ENCODE measurements around the gene GATC.

GATC gene

GRCh38 chr12:120495186-120495730 is 49.0 kb downstream of the GATC start:
- no peak for DNase-seq
- H3K27ac ChIP-seq (ENCODE audit: insufficient read depth in 1 of 2, low read depth in 1 of 2, low read length in 2 of 2, poor library complexity in 1 of 2, severe bottlenecking in 2 of 2), result peak overlapping the region; percentile 33 to 92
- no peaks in the 10 kb centered on the region for H3K9me3 ChIP-seq (ENCODE audit: control extremely low read depth in 1 of 5, control insufficient read depth in 4 of 5, insufficient read depth in 2 of 5, low read depth in 1 of 5, low read length in 4 of 5)
- H3K36me3 ChIP-seq (ENCODE audit: control insufficient read depth in 4 of 4, insufficient read depth in 4 of 4, low read length in 3 of 4), result peaks cover 3 to 26% (median 14%) of the 10 kb centered on the region in 4 experiments
- peak overlapping the region; percentile 55 to 99 (median 93) for H3K4me3 ChIP-seq (ENCODE audit: control insufficient read depth in 1 of 7, extremely low read depth in 1 of 7, insufficient read depth in 4 of 7, low read depth in 2 of 7, low read length in 6 of 7)
- no peaks in the 10 kb centered on the region for H3K27me3 ChIP-seq (replicated peaks in 2 of 5; ENCODE audit: control insufficient read depth in 4 of 5, insufficient read depth in 5 of 5, low read length in 4 of 5)
- ChIA-PET CTCF (interaction anchor here (0.9 to 3.2 kb wide), 5 partner anchors 12 to 59 kb away, joined by 3 to 11 read pairs (median 9); no protein-coding TSS in a partner anchor), POLR2A (interaction anchor here (0.6 to 0.8 kb wide), 2 partner anchors 25 to 197 kb away, joined by 3 to 4 read pairs; partner anchors contain the start of gene SRSF9)
- 34% methylated on average over 7 of the region's 17 CpGs for WGBS (ENCODE audit: insufficient coverage)
- H3K4me1 ChIP-seq (ENCODE audit: control extremely low read depth in 1 of 4, control insufficient read depth in 4 of 4, insufficient read depth in 4 of 4, low read length in 3 of 4), result peaks cover 9 to 24% (median 19%) of the 10 kb centered on the region in 4 experiments

GRCh38 chr12:120495731-120496412 is 49.6 kb downstream of the GATC start, which contains the start of gene DYNLL1:
DYNLL1 (plus strand) TSS chr12:120496113; CDS start chr12:120496422, 309 bp downstream.
- H3K27ac ChIP-seq (ENCODE audit: insufficient read depth in 1 of 2, low read depth in 1 of 2, low read length in 2 of 2, poor library complexity in 1 of 2, severe bottlenecking in 2 of 2), result peak within 1 kb of the TSS; percentile 80 to 92
- ChIA-PET POLR2A (interaction anchor here (0.6 to 1.2 kb wide), 5 partner anchors 14 to 196 kb away, joined by 3 to 7 read pairs (median 4); partner anchors contain the start of gene SRSF9), CTCF (interaction anchor here (0.9 to 3.2 kb wide), 6 partner anchors 13 to 60 kb away, joined by 3 to 11 read pairs (median 7); no protein-coding TSS in a partner anchor)
- no peaks in the 10 kb centered on the region for H3K27me3 ChIP-seq (replicated peaks in 2 of 5; ENCODE audit: control insufficient read depth in 4 of 5, insufficient read depth in 5 of 5, low read length in 4 of 5)
- H3K4me3 ChIP-seq (ENCODE audit: control insufficient read depth in 1 of 7, extremely low read depth in 1 of 7, insufficient read depth in 4 of 7, low read depth in 2 of 7, low read length in 6 of 7), result peak within 1 kb of the TSS; percentile 85 to 99 (median 93)
- under 1% methylated on average over 33 of the region's 53 CpGs for WGBS (ENCODE audit: insufficient coverage)
- H3K36me3 ChIP-seq (ENCODE audit: control insufficient read depth in 4 of 4, insufficient read depth in 4 of 4, low read length in 3 of 4), result peaks cover 3 to 30% (median 15%) of the 10 kb centered on the region in 4 experiments
- H3K9me3 ChIP-seq (ENCODE audit: control extremely low read depth in 1 of 5, control insufficient read depth in 4 of 5, insufficient read depth in 2 of 5, low read depth in 1 of 5, low read length in 4 of 5), result no peaks in the 10 kb centered on the region
- peak; percentile 96 to 98 (median 97) for DNase-seq
- peaks cover 9 to 27% (median 19%) of the 10 kb centered on the region in 4 experiments for H3K4me1 ChIP-seq (ENCODE audit: control extremely low read depth in 1 of 4, control insufficient read depth in 4 of 4, insufficient read depth in 4 of 4, low read length in 3 of 4)

GRCh38 chr12:120496413-120497340 is 50.4 kb downstream of the GATC start:
- Histone ChIP-seq H3K4me3 (ENCODE audit: control insufficient read depth in 1 of 7, extremely low read depth in 1 of 7, insufficient read depth in 4 of 7, low read depth in 2 of 7, low read length in 6 of 7) (peak overlapping the region; percentile 85 to 99 (median 93)), H3K27ac (ENCODE audit: insufficient read depth in 1 of 2, low read depth in 1 of 2, low read length in 2 of 2, poor library complexity in 1 of 2, severe bottlenecking in 2 of 2) (peak overlapping the region; percentile 80 to 92), H3K27me3 (replicated peaks in 2 of 5; ENCODE audit: control insufficient read depth in 4 of 5, insufficient read depth in 5 of 5, low read length in 4 of 5) (no peaks in the 10 kb centered on the region), H3K4me1 (ENCODE audit: control extremely low read depth in 1 of 4, control insufficient read depth in 4 of 4, insufficient read depth in 4 of 4, low read length in 3 of 4) (peaks cover 9 to 29% (median 21%) of the 10 kb centered on the region in 4 experiments), H3K9me3 (ENCODE audit: control extremely low read depth in 1 of 5, control insufficient read depth in 4 of 5, insufficient read depth in 2 of 5, low read depth in 1 of 5, low read length in 4 of 5) (no peaks in the 10 kb centered on the region), H3K36me3 (ENCODE audit: control insufficient read depth in 4 of 4, insufficient read depth in 4 of 4, low read length in 3 of 4) (peaks cover 3 to 25% (median 14%) of the 10 kb centered on the region in 4 experiments)
- DNase-seq, result peak; percentile 70 to 82 (median 80)
- POLR2A ChIA-PET, result interaction anchor here (0.6 to 1.2 kb wide), 4 partner anchors 40 to 156 kb away, joined by 3 to 6 read pairs (median 4); partner anchors contain the start of genes GATC and TRIAP1
- WGBS (ENCODE audit: insufficient coverage), result under 1% methylated on average over 38 of the region's 47 CpGs
- CTCF ChIA-PET, result interaction anchor here (0.9 to 3.2 kb wide), 5 partner anchors 13 to 58 kb away, joined by 3 to 11 read pairs (median 5); no protein-coding TSS in a partner anchor

- Histone ChIP-seq H3K27me3 (replicated peaks in 2 of 5; ENCODE audit: control insufficient read depth in 4 of 5, insufficient read depth in 5 of 5, low read length in 4 of 5) (no peaks in the 10 kb centered on the region), H3K4me1 (ENCODE audit: control extremely low read depth in 1 of 4, control insufficient read depth in 4 of 4, insufficient read depth in 4 of 4, low read length in 3 of 4) (peaks cover 9 to 29% (median 21%) of the 10 kb centered on the region in 4 experiments), H3K9me3 (ENCODE audit: control extremely low read depth in 1 of 5, control insufficient read depth in 4 of 5, insufficient read depth in 2 of 5, low read depth in 1 of 5, low read length in 4 of 5) (no peaks in the 10 kb centered on the region), H3K4me3 (ENCODE audit: control insufficient read depth in 1 of 7, extremely low read depth in 1 of 7, insufficient read depth in 4 of 7, low read depth in 2 of 7, low read length in 6 of 7) (peak overlapping the region in 6 of 7 experiments; percentile 91 to 99 (median 94)), H3K36me3 (ENCODE audit: control insufficient read depth in 4 of 4, insufficient read depth in 4 of 4, low read length in 3 of 4) (peaks cover 4 to 25% (median 15%) of the 10 kb centered on the region in 4 experiments), H3K27ac (ENCODE audit: insufficient read depth in 1 of 2, low read depth in 1 of 2, low read length in 2 of 2, poor library complexity in 1 of 2, severe bottlenecking in 2 of 2) (peak overlapping the region; percentile 80 to 92)
- ChIA-PET CTCF (interaction anchor here (0.9 to 3.2 kb wide), 6 partner anchors 14 to 79 kb away, joined by 3 to 11 read pairs (median 4); no protein-coding TSS in a partner anchor), POLR2A (no interaction called here)
- 64% methylated on average over 3 of the region's 9 CpGs for WGBS (ENCODE audit: insufficient coverage)
- no peak for DNase-seq
These were observed 51.4 kb downstream of the GATC start for GRCh38 chr12:120497524-120498150.

- Histone ChIP-seq H3K4me3 (ENCODE audit: control insufficient read depth in 1 of 7, extremely low read depth in 1 of 7, insufficient read depth in 4 of 7, low read depth in 2 of 7, low read length in 6 of 7) (no peak overlapping the region), H3K36me3 (ENCODE audit: control insufficient read depth in 4 of 4, insufficient read depth in 4 of 4, low read length in 3 of 4) (peaks cover 5 to 38% (median 24%) of the 10 kb centered on the region in 4 experiments), H3K27me3 (replicated peaks in 2 of 5; ENCODE audit: control insufficient read depth in 4 of 5, insufficient read depth in 5 of 5, low read length in 4 of 5) (no peaks in the 10 kb centered on the region), H3K9me3 (ENCODE audit: control extremely low read depth in 1 of 5, control insufficient read depth in 4 of 5, insufficient read depth in 2 of 5, low read depth in 1 of 5, low read length in 4 of 5) (no peaks in the 10 kb centered on the region), H3K4me1 (ENCODE audit: control extremely low read depth in 1 of 4, control insufficient read depth in 4 of 4, insufficient read depth in 4 of 4, low read length in 3 of 4) (peaks cover 9 to 29% (median 21%) of the 10 kb centered on the region in 4 experiments), H3K27ac (ENCODE audit: insufficient read depth in 1 of 2, low read depth in 1 of 2, low read length in 2 of 2, poor library complexity in 1 of 2, severe bottlenecking in 2 of 2) (peak overlapping the region in 1 of 2 experiments; percentile 52)
- 100% methylated on average over 2 of the region's 3 CpGs for WGBS (ENCODE audit: insufficient coverage)
- ChIA-PET CTCF (interaction anchor here (0.7 to 1.4 kb wide), 6 partner anchors 36 to 563 kb away, joined by 3 read pairs; no protein-coding TSS in a partner anchor), POLR2A (interaction anchor here (0.6 kb wide), 1 partner anchor 597 kb away, joined by 3 read pairs; no protein-coding TSS in a partner anchor)
- no peak for DNase-seq
These were observed 52.7 kb downstream of the GATC start for GRCh38 chr12:120498870-120499515.

Measured in common myeloid progenitor, CD34-positive (primary cell).